HAP-1 (cell line): ENCODE measurements around the gene SCN1B.
A peak's percentile ranks its signal among the peaks of the same experiment; 100 is the strongest.
"Not testable (repeated sequence)": the region's sequence is repeated elsewhere in the genome, so short reads cannot be mapped to it uniquely, and the experiment has no call there.

ENCODE experiments used
- DNase-seq, 2 experiments: peaks; one replicate each; pipeline ENCODE4 v3.0.0-alpha.2; 2016 to 2020; ENCODE audit warnings: low spot score in 2 of 2
- H3K27me3 ChIP-seq: fragments of 250-450 bp; sonication (Bioruptor Pico); 2 replicates; pipeline ENCODE4 v1.5.1; 2020; ENCODE audit warnings: low read depth, mild to moderate bottlenecking, moderate library complexity
- H3K36me3 ChIP-seq: fragments of 250-450 bp; sonication (Bioruptor Pico); replicated peaks from 2 replicates; pipeline ENCODE4 v1.5.1; 2020; ENCODE audit warnings: mild to moderate bottlenecking
- H3K4me1 ChIP-seq: fragments of 250-450 bp; sonication (Bioruptor Pico); 2 replicates; pipeline ENCODE4 v1.5.1; 2020; ENCODE audit warnings: mild to moderate bottlenecking
- H3K4me3 ChIP-seq: fragments of 250-450 bp; sonication (Bioruptor Pico); 2 replicates; pipeline ENCODE4 v1.5.1; 2020; ENCODE audit warnings: mild to moderate bottlenecking, moderate library complexity
- H3K9me3 ChIP-seq: fragments of 250-450 bp; sonication (Bioruptor Pico); 2 replicates; pipeline ENCODE4 v1.5.1; 2020; ENCODE audit warnings: mild to moderate bottlenecking, moderate library complexity
- in situ Hi-C: fragments of 300-500 bp; cut with MboI; formaldehyde crosslinking; loops from 3 replicates; pipeline ENCODE4 v1.14.3; 2020; ENCODE audit warnings: low sequenced_read_pairs, inconsistent platforms, mixed read lengths

The SCN1B gene

GRCh38 chr19:35042056-35042730 is 11.9 kb downstream of the SCN1B start:
- Histone ChIP-seq H3K4me1 (no peaks in the 10 kb centered on the region), H3K36me3 (no peaks in the 10 kb centered on the region), H3K4me3 (no peak overlapping the region), H3K27me3 (no peaks in the 10 kb centered on the region), H3K9me3 (no peaks in the 10 kb centered on the region)
- in situ Hi-C loops = no loop called here
- DNase-seq = no peak

- no peak overlapping the region for H3K4me3 ChIP-seq
- no peaks in the 10 kb centered on the region for H3K9me3 ChIP-seq
- no peaks in the 10 kb centered on the region for H3K4me1 ChIP-seq
- DNase-seq = no peak
- no peaks in the 10 kb centered on the region for H3K36me3 ChIP-seq
- in situ Hi-C loops = no loop called here
- no peaks in the 10 kb centered on the region for H3K27me3 ChIP-seq
Observed at GRCh38 chr19:35042954-35043604, 12.8 kb downstream of the SCN1B start.

GRCh38 chr19:35043906-35044305 is 13.6 kb downstream of the SCN1B start:
- Histone ChIP-seq H3K4me3 (no peak overlapping the region), H3K9me3 (no peaks in the 10 kb centered on the region), H3K36me3 (no peaks in the 10 kb centered on the region), H3K4me1 (no peaks in the 10 kb centered on the region), H3K27me3 (no peaks in the 10 kb centered on the region)
- DNase-seq = no peak
- in situ Hi-C loops = no loop called here

GRCh38 chr19:35044317-35045117 is 14.2 kb downstream of the SCN1B start:
- Histone ChIP-seq H3K4me3 (no peak overlapping the region), H3K36me3 (no peaks in the 10 kb centered on the region), H3K4me1 (no peaks in the 10 kb centered on the region), H3K27me3 (no peaks in the 10 kb centered on the region), H3K9me3 (no peaks in the 10 kb centered on the region)
- in situ Hi-C loops = no loop called here
- DNase-seq = peak; percentile 43 to 84

GRCh38 chr19:35045667-35046300 is 15.5 kb downstream of the SCN1B start:
- H3K4me1 ChIP-seq = no peaks in the 10 kb centered on the region
- H3K4me3 ChIP-seq = no peak overlapping the region
- H3K27me3 ChIP-seq = no peaks in the 10 kb centered on the region
- no peaks in the 10 kb centered on the region for H3K36me3 ChIP-seq
- in situ Hi-C loops = no loop called here
- DNase-seq = peak in 1 of 2 experiments; percentile 57
- H3K9me3 ChIP-seq = no peaks in the 10 kb centered on the region

GRCh38 chr19:35046461-35046860 is 16.2 kb downstream of the SCN1B start:
- H3K9me3 ChIP-seq = no peaks in the 10 kb centered on the region
- no peak overlapping the region for H3K4me3 ChIP-seq
- DNase-seq = no peak
- H3K27me3 ChIP-seq = no peaks in the 10 kb centered on the region
- no peaks in the 10 kb centered on the region for H3K36me3 ChIP-seq
- H3K4me1 ChIP-seq = no peaks in the 10 kb centered on the region
- in situ Hi-C loops = no loop called here

- no peaks in the 10 kb centered on the region for H3K36me3 ChIP-seq
- H3K4me1 ChIP-seq = no peaks in the 10 kb centered on the region
- DNase-seq = no peak
- no peaks in the 10 kb centered on the region for H3K27me3 ChIP-seq
- H3K9me3 ChIP-seq = no peaks in the 10 kb centered on the region
- no peak overlapping the region for H3K4me3 ChIP-seq
- in situ Hi-C loops = no loop called here
Observed at GRCh38 chr19:35048911-35049411, 18.7 kb downstream of the SCN1B start.

- Histone ChIP-seq H3K4me1 (no peaks in the 10 kb centered on the region), H3K4me3 (no peak overlapping the region), H3K36me3 (no peaks in the 10 kb centered on the region), H3K27me3 (no peaks in the 10 kb centered on the region), H3K9me3 (no peaks in the 10 kb centered on the region)
- in situ Hi-C loops = no loop called here
- no peak for DNase-seq
Observed at GRCh38 chr19:35049456-35049855, 19.2 kb downstream of the SCN1B start.

DNA sequence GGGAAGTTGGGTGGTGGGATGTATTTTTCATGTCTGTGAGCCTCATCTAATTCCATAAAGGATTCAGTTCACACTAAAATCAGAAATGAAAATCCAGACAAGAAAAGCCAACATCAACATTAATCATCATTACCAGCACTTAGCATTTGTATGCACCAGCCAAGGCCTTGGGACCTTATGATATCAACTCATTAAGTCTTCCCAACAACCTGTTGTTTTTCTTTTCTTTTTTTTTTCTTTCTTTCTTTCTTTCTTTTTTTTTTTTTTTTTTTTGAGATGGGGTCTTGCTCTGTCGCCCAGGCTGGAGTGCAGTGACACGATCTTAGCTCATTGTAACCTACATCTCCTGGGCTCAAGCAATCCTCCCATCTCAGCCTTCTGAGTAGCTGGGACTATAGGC is 20.4 kb downstream of the SCN1B start:
- H3K4me3 ChIP-seq, H3K36me3 ChIP-seq, H3K9me3 ChIP-seq, DNase-seq, H3K4me1 ChIP-seq, in situ Hi-C loops, H3K27me3 ChIP-seq: not testable (repeated sequence)

GRCh38 chr19:35051268-35051667 is 21.0 kb downstream of the SCN1B start:
- DNase-seq, H3K4me1 ChIP-seq, in situ Hi-C loops, H3K9me3 ChIP-seq, H3K27me3 ChIP-seq, H3K4me3 ChIP-seq, H3K36me3 ChIP-seq: not testable (repeated sequence)

DNA sequence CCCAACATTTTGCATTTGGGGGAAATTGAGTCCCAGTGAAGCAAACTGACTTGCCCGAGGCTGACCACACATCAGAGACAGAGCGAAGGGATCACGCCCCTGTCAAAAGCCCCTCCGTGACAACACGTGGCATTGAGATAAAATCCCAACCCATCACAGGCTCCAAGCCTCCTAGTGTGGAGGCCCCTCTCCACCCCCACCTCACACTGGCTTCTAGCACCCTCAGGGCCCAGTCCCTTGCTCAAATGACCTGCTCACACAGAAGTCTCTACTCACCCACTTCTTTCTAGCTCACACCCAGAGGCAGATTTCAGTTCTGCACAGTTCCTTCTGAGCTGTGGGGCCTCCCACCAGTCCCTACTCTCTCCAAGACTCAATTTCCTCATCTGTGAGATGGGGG is 21.5 kb downstream of the SCN1B start:
- Histone ChIP-seq H3K4me1 (no peaks in the 10 kb centered on the region), H3K27me3 (no peaks in the 10 kb centered on the region), H3K36me3 (no peaks in the 10 kb centered on the region), H3K9me3 (no peaks in the 10 kb centered on the region), H3K4me3 (no peak overlapping the region)
- DNase-seq = no peak
- in situ Hi-C loops = no loop called here

- Histone ChIP-seq H3K4me3 (no peak overlapping the region), H3K27me3 (no peaks in the 10 kb centered on the region), H3K9me3 (no peaks in the 10 kb centered on the region), H3K4me1 (no peaks in the 10 kb centered on the region), H3K36me3 (no peaks in the 10 kb centered on the region)
- in situ Hi-C loops = no loop called here
- no peak for DNase-seq
Observed at GRCh38 chr19:35052599-35053190, 22.4 kb downstream of the SCN1B start.

GRCh38 chr19:35053667-35054293 is 23.5 kb downstream of the SCN1B start:
- Histone ChIP-seq H3K27me3 (no peaks in the 10 kb centered on the region), H3K36me3 (no peaks in the 10 kb centered on the region), H3K4me3 (no peak overlapping the region), H3K9me3 (no peaks in the 10 kb centered on the region), H3K4me1 (no peaks in the 10 kb centered on the region)
- no peak for DNase-seq
- in situ Hi-C loops = no loop called here
